PFSK-1 (cell line): ENCODE data around the gene SERPINB3.

ENCODE experiments used
- FOXP2 ChIP-seq: optimal IDR thresholded peaks from 2 replicates; pipeline ENCODE3; 2011; ENCODE audit warnings: borderline replicate concordance, control low read depth, inconsistent platforms; ENCODE audit not compliant: insufficient read depth; ENCODE audit errors: extremely low read length, extremely low read depth
- POLR2AphosphoS5 ChIP-seq: IDR thresholded peaks from 2 replicates; pipeline ENCODE4 v1.6.1; 2012; ENCODE audit warnings: low read depth, mild to moderate bottlenecking, control low read depth, low read length, moderate library complexity
- SIN3A ChIP-seq: IDR thresholded peaks from 2 replicates; pipeline ENCODE4 v1.6.1; 2012; ENCODE audit warnings: mild to moderate bottlenecking, low read length, moderate library complexity, borderline replicate concordance; ENCODE audit not compliant: insufficient read depth
- TAF1 ChIP-seq: IDR thresholded peaks from 2 replicates; pipeline ENCODE4 v1.6.1; 2012; ENCODE audit warnings: low read length, control low read depth, borderline replicate concordance; ENCODE audit not compliant: insufficient read depth
- TF ChIP-seq, protein P1 (sequence below), 2 experiments: IDR thresholded peaks; 2 replicates each; pipeline versions ENCODE4 v1.6.1 to v1.8.0; 2011 to 2012; ENCODE audit warnings: low read depth in 2 of 2, low read length in 2 of 2, control low read depth in 1 of 2, inconsistent platforms in 1 of 2, mild to moderate bottlenecking in 1 of 2, moderate library complexity in 1 of 2; ENCODE audit not compliant: insufficient read depth in 1 of 2

DNA sequence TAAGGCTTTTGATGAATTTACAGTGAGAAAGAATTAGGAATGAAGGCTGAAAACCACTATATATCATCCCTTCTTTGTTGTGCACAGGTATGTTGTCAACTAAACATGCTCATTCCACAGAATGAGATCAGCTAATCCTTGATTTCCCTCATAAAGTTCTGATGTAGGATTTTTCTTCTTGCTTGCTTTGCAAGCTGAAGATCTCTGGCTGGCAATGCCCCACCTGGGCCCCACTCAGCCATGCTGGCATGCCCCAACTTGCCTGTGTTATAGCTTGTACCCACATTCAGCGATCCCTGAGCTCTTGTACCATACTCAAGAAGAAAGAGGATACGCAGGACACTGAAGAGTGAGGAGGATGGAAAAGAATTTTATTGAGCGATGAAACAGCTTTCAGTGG is 23.0 kb upstream of the SERPINB3 start:
- TF ChIP-seq POLR2AphosphoS5 (no peak), TAF1 (no peak), SIN3A (no peak), FOXP2 (no peak)
- TF ChIP-seq, protein P1, sequence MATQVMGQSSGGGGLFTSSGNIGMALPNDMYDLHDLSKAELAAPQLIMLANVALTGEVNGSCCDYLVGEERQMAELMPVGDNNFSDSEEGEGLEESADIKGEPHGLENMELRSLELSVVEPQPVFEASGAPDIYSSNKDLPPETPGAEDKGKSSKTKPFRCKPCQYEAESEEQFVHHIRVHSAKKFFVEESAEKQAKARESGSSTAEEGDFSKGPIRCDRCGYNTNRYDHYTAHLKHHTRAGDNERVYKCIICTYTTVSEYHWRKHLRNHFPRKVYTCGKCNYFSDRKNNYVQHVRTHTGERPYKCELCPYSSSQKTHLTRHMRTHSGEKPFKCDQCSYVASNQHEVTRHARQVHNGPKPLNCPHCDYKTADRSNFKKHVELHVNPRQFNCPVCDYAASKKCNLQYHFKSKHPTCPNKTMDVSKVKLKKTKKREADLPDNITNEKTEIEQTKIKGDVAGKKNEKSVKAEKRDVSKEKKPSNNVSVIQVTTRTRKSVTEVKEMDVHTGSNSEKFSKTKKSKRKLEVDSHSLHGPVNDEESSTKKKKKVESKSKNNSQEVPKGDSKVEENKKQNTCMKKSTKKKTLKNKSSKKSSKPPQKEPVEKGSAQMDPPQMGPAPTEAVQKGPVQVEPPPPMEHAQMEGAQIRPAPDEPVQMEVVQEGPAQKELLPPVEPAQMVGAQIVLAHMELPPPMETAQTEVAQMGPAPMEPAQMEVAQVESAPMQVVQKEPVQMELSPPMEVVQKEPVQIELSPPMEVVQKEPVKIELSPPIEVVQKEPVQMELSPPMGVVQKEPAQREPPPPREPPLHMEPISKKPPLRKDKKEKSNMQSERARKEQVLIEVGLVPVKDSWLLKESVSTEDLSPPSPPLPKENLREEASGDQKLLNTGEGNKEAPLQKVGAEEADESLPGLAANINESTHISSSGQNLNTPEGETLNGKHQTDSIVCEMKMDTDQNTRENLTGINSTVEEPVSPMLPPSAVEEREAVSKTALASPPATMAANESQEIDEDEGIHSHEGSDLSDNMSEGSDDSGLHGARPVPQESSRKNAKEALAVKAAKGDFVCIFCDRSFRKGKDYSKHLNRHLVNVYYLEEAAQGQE (IDR thresholded peaks at IDR 0.05; ENCODE audit: insufficient read depth in 1 of 2, low read depth in 2 of 2, low read length in 2 of 2): no peak
